Coronary artery (tissue), 2 donors: Measurements from ENCODE around the gene FBXL13.

Experiments used
- DNase-seq: peaks from one replicate; pipeline ENCODE4 v3.0.0-alpha.2; 2017; ENCODE audit warnings: low spot score
- H3K27ac ChIP-seq, 2 donors: fragments of 200-600 bp; sonication (generic); one replicate each; pipeline ENCODE4 v1.5.1; 2016 to 2019
- H3K4me3 ChIP-seq: fragments of 200-600 bp; sonication (generic); 2 replicates; pipeline ENCODE4 v1.5.1; 2016; ENCODE audit warnings: mild to moderate bottlenecking, moderate library complexity
- CTCF ChIP-seq: fragments of 200-600 bp; sonication (generic); IDR thresholded peaks from one replicate; pipeline ENCODE4 v1.5.1; 2019; ENCODE audit warnings: antibody characterized with exemption

Gene FBXL13

GRCh38 chr7:102874966-102875365 is 199.6 kb downstream of the FBXL13 start:
- TF ChIP-seq CTCF: no peak
- H3K4me3 ChIP-seq: no peak overlapping the region
- H3K27ac ChIP-seq: peak overlapping the region; percentile 34 to 52
- no peak for DNase-seq

GRCh38 chr7:102874166-102874829 is 200.3 kb downstream of the FBXL13 start:
- TF ChIP-seq CTCF: no peak
- DNase-seq: no peak
- no peak overlapping the region for H3K4me3 ChIP-seq
- H3K27ac ChIP-seq: peak overlapping the region in 1 of 2 donors; percentile 34

GRCh38 chr7:102873470-102874165 is 201.0 kb downstream of the FBXL13 start:
- TF ChIP-seq CTCF: no peak

GRCh38 chr7:102872460-102872859 is 202.1 kb downstream of the FBXL13 start:
- DNase-seq: no peak
- no peak for TF ChIP-seq CTCF
- H3K4me3 ChIP-seq: no peak overlapping the region
- peak overlapping the region in 1 of 2 donors; percentile 60 for H3K27ac ChIP-seq

More at GRCh38 chr7:102873470-102874165, 201.0 kb downstream of the FBXL13 start:
- no peak overlapping the region for H3K4me3 ChIP-seq
- peak overlapping the region in 1 of 2 donors; percentile 16 for H3K27ac ChIP-seq
- DNase-seq: no peak

GRCh38 chr7:102869195-102869594 is 205.4 kb downstream of the FBXL13 start:
- Histone ChIP-seq H3K4me3 (no peak overlapping the region), H3K27ac (no peak overlapping the region)
- no peak for TF ChIP-seq CTCF
- DNase-seq: no peak

- Histone ChIP-seq H3K4me3 (no peak overlapping the region), H3K27ac (no peak overlapping the region)
- no peak for TF ChIP-seq CTCF
- no peak for DNase-seq
These were observed 207.9 kb downstream of the FBXL13 start for GRCh38 chr7:102866535-102867215.
